Stimulated activated CD8-positive, alpha-beta memory T cell treated with anti-CD3 and anti-CD28 coated beads, Interleukin-4, amount 100 ng/mL, for 24 hours (primary cell): Measurements from ENCODE around the gene GPM6B.
"Not testable (repeated sequence)": the region's sequence is repeated elsewhere in the genome, so short reads cannot be mapped to it uniquely, and the experiment has no call there.

ENCODE experiments used
- DNase-seq: peaks from one replicate; pipeline ENCODE4 v3.0.0-alpha.2; 2020; ENCODE audit warnings: low read depth

Gene GPM6B

GRCh38 chrX:13764281-13764680 is 52.6 kb downstream of the GPM6B start:
- no peak for DNase-seq

DNA sequence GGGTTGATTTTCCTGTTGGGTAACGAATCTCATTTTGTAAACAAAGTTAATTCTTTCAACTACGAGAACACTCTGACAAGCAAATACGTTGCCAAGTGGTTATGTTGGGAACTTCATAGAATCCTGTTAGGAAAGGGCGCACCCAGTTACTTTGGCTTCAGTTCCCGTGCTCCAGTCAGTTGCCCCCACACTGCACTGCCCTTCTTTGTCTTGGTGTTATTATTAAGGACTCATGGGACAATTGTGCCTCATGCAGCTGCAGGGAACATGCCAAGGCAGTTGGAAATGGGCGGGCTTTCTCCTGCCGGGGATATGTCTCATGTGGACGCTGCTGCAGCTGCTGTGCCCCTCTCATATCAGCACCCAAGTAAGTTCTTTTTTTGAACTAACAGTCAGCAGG is 53.4 kb downstream of the GPM6B start:
- no peak for DNase-seq

DNA sequence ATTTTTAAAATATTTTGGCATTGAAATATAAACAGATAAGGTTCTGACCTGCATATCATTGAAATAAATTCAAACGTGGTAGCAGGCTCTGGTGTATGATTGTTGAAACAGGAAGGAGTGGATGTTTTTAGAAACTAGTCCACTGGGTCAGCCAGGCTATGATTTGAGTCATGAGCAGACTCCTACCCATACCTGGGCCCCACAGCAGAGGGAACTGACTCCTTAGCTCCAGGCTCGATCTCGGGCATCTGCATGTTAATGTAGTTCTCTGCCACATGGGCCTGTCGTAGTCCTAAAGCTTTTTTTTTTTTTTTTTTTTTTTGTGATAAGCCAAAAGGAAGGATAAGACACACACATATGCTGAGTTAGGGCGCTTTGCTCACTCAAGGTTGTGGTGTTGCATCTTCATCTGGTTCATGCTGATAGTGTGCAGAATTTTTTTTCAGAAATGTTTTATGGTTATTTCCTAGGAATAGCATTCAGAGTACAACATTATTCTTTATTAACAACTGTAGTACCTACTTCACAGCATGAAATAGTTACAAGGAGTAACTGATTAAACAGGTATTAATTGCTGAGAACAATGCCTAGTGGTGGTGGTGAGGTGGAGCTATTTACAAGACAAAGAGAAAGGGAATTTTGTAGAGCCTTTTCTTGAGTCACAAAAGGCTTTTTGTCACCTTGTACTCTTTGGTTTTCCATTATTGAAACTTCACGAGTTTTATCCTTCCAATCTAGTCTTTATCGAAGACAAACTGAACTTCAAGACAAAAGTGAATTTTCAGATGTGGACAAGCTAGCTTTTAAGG is 55.1 kb downstream of the GPM6B start:
- DNase-seq, result no peak

DNA sequence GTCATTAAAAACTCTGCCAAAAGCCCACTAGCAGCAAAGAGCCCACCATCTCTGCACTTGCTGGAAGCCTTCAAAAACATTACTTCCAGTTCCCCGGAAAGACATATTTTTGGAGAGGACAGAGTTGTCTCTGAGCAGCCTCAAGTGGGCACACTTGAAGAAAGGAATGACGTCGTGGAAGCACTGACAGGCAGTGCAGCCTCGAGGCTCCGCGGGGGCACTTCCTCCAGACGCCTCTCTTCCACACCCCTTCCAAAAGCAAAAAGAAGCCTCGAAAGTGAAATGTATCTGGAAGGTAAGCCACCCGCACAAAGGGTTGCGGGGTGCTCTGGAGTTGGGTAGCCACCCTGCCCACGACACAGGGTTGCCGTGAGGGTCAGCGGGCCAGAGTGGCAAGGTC is 56.5 kb downstream of the GPM6B start:
- no peak for DNase-seq

DNA sequence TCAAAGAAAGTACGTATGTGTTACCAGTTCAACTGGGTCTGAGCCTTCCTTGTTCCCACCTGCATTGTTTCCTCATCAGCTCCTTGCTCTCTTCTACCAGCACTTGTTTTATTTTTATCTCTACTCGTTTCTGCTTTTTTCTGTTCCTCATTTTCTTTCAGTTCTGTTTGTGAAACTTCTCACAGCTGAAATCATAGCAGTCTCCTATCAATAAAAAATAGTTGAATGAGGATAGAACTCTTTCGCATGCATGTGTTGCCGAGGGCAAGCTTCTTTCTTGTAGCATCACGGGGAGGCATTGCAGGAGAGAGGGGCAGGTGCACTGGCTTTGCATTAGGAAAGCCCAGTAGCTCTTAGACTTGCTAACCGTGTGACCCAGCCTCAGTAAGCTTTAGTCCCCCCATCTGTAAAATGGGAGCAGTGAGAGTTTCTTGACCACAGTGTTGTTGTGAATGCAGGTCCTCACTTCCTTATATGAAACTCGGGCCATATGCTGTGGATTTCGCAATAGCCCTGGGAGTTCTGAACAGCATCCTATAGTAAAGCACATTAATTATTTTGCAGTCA is 57.7 kb downstream of the GPM6B start:
- DNase-seq, result no peak

- no peak for DNase-seq
Measured at GRCh38 chrX:13756381-13756780, 60.5 kb downstream of the GPM6B start.

DNA sequence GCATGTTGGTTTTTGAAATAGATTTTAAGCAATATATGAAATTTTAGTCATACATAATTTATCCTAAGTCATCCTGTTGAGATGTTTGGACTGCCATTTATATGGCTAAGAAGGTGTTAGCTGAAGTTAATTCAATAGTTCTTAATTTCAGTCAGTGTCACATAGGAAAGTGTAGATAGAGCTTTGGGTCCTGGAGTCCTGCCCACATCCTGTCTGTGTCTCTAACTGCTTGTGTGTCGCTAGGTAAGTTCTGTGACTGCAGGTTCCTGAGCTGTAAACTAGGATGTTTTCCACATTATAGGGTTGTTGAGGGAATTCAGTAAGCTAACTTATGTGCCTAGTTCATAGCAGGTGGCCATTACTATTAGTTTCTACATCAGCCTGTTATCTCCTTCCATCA is 61.6 kb downstream of the GPM6B start:
- no peak for DNase-seq

DNA sequence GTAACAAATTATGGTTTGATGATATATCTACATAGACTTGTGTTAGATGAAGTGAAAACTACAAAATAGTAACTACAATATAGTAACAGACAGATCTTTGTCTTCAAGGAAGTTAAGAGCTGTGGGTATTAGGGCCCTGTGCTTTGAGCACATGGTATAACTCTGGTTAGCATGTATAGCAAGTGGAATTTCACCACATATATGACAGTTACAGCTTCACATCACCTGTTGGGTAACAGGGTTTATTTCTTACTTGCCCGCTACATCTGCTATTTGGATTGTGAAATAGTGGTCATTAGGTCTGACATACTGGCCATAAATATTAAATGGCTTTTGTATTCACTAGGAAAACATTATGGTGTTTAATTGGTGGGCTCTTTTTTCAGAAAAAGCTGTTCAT is 62.1 kb downstream of the GPM6B start:
- no peak for DNase-seq

DNA sequence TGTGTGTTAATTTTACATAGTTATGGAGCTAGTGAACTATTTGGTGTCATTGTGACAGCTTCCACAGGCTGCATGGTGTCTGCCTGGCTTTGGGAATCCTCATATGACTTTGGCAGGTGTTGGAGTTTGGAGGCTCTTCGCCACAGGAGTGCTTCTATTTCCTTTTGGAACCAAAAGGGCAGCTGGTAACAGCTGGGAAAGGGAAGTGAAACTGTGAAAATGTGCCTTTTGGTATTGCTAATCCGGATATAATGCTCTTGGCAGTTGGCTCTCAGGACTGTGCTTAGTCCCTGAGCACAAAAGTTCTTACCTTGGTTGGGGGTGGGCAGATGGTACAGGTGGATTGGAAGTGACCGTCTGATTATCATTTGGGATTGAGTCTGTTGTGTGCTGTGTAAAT is 64.2 kb downstream of the GPM6B start:
- DNase-seq, result no peak

GRCh38 chrX:13752141-13752540 is 64.8 kb downstream of the GPM6B start:
- DNase-seq, result no peak

GRCh38 chrX:13750812-13751211 is 66.1 kb downstream of the GPM6B start:
- no peak for DNase-seq

- no peak for DNase-seq
Measured at GRCh38 chrX:13750204-13750603, 66.7 kb downstream of the GPM6B start.

DNA sequence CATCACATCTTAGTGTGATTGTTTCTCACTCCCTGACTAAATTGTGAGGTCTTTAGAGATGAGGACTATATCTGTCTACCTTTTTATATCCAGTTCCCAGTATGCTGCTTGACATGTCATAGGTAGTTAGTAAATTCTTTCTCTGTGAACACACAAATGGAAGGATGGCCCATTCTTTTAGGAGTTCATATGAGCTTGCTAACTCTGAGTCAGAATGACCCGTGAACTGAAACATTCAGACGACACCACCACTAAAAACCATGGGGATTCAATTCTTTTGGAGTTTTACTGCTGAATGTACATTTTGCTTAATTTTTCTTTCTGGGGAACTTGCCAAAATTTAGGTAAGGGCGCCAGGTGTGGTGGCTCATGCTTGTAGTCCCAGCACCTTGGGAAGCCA is 68.4 kb downstream of the GPM6B start:
- no peak for DNase-seq

GRCh38 chrX:13747836-13748235 is 69.1 kb downstream of the GPM6B start:
- no peak for DNase-seq

- no peak for DNase-seq
Measured at GRCh38 chrX:13742397-13743176, 74.3 kb downstream of the GPM6B start.

DNA sequence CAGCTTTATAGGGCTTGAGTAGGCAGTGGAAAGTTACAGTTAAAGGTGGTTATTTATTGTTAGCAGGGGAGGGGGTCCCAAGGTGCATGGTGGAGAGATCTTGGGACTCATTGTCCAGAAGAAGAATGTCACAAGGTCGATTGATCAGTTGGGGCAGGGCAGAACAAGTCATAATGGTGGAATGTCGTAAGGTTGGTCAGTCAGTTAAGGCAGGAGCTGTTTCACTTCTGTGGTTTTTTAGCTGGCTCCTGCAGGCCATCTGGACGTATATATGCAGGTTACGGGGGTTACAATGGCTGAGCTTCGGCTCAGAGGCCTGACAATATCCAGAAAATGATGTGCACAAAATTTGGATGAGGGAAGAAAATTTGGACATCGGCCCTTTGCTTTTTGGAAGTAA is 75.2 kb downstream of the GPM6B start:
- no peak for DNase-seq

DNA sequence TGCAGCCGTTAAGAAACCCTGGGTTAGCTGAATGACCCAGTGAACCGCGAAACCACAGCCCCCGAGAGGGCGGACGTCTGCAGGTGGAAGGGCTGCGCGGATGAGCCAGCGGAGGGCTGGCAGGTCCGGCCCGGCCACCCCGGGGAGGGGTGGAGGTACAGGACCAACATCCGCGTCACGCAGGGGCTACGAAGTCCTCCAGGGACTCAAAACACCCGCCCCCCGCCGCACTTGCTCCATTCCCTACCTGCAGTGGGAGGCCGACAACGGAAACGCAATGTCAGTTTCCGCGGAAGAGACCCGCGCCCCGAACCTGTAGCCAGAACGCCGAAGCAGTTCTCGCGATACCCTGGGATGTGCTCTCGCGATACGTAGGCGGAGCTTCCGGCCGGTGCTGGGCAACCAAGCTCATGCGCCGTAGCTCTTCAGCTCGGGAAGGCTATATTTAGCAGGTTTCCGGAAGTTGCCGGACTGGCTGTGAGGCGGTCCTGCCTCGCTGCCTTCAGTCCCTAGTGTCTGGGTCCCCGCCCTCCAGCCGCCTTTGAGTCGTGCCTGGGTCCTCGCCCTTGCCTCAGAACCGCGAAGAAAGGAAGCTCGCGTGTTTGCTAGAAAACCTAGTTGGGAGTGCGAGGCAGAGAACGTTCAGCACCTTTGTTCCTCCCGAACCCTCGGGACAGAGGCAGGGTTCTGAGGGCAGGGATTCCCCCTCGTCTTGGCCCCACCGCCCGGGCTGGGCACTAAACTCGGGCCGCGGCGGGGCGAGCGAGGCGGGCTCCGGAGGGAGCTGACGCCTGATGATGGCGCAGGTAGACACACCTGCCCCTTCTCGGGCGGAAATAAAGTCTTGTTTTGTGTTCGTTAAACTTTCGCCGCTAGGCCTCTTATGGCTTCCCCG is 82.4 kb downstream of the GPM6B start, which contains the start of the genes OFD1 and TRAPPC2:
Gene OFD1, plus strand, starts transcription at position 471 of the 895 bp plus-strand sequence. Its CDS starts 324 bp downstream, at position 795.
Gene TRAPPC2, minus strand, starts transcription at position 343 of the 895 bp plus-strand sequence. CDS start 14,657 bp downstream, outside the sequence.
- peak; percentile 88 for DNase-seq

- no peak for DNase-seq
Measured at GRCh38 chrX:13733506-13733905, 83.4 kb downstream of the GPM6B start.

- DNase-seq, result no peak
Measured at GRCh38 chrX:13732246-13733067, 84.4 kb downstream of the GPM6B start.

DNA sequence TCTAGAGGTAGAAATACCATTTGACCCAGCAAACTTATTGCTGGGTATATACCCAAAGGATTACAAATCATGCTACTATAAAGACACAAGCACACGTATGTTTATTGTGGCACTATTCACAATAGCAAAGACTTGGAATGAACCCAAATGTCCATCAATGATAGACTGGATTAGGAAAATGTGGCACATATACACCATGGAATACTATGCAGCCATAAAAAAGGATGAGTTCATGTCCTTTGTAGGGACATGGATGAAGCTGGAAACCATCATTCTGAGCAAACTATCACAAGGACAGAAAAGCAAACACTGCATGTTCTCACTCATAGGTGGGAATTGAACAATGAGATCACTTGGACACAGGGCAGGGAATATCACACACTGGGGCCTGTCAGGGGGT is 86.4 kb downstream of the GPM6B start:
- not testable (repeated sequence) for DNase-seq

DNA sequence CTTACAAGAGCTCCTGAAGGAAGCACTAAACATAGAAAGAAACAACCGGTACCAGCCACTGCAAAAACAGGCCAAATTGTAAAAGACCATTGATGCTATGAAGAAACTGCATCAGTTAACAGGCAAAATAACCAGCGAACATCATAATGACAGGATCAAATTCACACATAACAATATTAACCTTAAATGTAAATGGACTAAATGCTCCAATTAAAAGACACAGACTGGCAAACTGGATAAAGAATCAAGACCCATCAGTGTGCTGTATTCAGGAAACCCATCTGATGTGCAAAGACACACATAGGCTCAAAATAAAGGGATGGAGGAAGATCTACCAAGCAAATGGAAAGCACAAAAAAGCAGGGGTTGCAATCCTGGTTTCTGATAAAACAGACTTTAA is 90.3 kb downstream of the GPM6B start:
- DNase-seq, result not testable (repeated sequence)
